GM19452 (cell line): ENCODE measurements around the gene RANBP9.

Experiments used
- ATAC-seq: cut with Tn5 transposase; IDR thresholded peaks from one replicate; pipeline ENCODE4 v1.9.1; 2021; ENCODE audit not compliant: unreplicated experiment

RANBP9 gene

DNA sequence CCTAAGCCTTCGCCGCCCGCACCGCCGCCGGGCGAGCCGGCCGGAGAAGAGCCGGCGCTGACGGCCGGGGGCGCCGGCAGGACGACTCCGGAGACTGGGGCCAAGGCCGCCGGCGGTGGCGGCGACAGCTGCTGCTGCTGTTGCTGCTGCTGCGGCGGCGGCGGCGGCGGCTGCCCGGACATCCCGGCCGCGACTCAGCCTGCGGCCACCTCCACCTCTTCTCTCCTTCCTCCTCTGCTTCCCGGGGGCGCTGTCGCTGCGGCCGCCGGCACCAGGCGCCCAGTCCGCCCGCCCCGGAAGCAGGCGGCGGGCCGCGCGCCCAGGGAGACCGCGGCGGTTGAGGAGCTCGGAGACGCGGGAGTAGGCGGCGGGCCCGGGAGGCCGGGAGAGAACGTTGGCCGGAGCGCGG is 307 bp downstream of the RANBP9 start:
- peak; percentile 56 for ATAC-seq

DNA sequence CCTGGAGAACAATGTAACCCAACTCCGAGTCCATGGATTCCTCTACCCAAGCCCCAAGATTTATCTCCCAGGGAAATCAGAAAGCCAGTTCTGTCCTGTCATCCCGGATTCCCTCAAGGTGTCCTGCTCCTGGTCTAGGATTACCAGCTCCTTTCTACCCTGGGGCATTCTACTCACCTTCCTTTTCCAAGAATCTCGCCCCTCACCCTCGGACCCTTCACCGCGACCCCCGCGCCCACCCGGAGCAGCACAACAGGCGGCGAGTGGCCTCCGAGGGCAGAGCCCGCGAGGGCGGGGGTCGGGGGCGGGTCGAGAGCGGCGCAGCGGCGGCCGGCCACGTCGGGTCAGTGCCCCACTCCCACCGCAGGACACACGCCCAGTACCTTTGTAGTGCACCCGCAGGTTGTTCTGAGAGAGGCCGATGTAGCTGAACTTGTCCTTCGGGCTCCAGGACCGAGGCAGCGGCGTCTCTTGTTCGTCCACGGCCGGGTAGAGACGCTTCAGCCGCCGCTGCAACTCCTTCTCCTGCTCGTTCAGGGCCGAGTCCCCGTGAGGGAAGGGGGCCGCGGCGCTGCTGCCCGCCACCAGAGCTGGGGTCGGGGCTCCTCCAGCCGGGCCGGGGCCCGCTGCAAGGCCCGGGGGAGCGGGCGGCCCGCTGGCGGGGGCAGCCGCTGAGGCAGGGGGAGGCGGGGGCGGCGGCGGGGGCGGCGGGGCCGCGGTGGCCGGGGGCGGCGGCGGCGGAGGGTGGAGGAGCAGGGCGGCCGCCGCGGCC is 897 bp downstream of the RANBP9 start:
- ATAC-seq = peak; percentile 13

DNA sequence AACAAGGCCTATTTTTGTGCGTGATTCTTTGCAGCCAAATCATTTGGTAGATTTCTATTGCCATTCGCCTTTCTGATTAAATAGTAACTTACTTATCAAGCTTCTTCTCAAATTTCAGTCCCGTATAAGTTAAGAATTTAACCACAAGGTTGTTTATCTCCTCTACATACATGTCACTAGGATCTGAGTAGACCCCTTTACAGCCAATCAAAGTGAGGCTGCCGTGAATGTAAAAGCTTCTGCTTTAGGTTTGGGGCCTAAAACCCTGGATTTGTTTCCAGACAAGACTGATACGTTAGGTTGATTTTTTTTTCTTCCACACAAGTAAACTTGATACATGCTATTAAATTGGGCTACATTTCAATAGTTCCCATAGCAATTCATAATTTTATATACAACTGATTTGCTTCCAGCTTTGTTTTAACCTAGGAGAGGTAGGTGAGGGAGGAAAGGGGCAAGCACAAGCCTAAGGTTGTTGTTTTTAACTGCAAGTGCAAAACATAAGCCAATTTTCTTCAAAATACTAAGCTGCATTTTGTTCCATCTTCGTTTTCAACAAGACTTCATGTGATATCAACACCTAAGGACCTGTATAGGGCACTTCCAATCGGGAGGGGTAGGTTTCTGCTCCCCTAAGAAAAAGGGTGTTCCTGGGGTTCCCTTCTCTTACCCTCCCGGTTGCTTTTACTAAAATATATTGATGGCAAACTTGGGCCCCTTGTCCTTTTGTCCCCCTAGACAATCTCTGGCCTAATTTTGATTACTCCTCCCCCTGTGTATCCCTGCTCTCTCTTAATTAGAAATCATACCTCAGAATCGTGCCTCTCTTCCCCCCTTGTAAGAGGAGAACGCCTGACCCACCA is 1.7 kb downstream of the RANBP9 start:
- ATAC-seq = no peak

DNA sequence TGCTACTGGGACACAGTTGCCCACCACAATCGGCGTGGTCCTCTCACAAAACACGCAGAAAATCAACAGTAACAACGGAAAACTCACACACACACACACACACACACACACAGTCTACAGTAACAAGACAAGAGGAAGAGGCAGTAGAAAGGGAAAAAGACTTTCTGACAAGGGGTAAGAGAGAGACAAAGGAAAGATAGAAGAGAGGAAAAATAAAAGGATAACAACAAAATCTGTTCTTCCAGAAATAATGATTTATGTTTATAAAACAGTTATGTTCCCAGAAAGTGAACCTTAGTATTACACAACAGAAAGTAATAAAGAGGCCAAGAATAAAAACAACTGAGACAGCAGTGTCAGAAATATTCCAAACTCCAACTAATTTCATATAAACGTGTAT is 2.9 kb downstream of the RANBP9 start:
- ATAC-seq = no peak

DNA sequence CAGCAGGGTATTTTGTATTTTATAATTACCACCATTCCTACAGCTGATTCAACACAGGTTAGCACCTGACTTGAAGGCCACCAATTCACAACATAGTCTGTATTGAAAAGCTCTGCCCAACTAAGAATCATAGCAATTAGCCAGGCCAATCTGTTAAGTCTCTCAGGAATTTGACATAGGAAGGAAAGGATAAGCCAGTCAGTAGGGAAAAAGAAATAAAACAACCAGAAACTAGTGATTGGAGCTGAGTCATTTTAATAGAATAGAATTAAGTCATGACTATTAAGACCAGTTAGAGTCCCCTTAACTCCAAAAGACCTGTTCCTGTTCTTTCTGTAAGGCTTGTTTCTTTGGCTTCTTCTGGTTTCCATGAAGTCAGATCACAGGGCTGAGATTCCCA is 8.1 kb downstream of the RANBP9 start:
- ATAC-seq = no peak

DNA sequence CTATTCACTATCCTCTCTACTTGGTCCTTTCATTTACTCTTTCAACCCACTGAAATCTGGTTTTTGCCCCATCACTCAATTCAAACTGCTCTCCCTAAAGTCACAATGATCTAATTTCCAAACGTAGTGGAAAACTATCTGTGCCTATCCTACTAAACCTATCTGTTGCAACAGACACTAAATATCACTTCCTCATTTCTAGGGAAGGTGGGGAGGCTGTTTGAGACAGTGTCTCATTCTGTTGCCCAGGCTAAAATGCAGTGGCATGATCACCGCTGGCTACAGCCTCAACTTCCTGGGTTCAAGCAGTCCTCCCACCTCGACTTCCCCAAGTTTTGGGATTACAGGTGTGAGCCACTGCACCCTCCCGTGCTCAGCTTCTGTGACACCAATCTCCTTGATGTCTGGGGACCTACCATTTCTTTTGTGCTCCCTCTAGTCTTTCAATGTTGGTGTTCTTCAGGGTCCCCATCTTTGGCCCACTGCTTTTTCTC is 8.8 kb downstream of the RANBP9 start:
- peak; percentile 61 for ATAC-seq

DNA sequence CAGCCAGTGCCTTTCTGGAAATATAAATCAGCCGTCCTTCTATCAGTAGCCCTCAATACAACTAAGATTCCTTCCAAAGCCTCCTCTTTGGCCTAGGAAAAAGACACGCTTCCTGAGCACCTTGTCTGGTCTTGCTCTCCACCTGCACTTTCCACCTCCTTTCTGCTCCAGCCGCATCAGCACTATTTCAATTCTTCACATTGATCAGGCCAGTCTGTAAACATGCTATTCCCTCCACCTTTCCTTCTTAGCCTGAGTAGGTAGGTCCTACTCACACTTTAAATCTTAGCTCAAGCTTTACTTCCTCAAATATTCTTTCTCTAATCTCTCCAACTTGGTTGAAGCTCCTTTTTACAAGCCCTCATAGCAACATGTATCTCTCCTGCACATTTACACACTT is 11.4 kb downstream of the RANBP9 start:
- no peak for ATAC-seq

DNA sequence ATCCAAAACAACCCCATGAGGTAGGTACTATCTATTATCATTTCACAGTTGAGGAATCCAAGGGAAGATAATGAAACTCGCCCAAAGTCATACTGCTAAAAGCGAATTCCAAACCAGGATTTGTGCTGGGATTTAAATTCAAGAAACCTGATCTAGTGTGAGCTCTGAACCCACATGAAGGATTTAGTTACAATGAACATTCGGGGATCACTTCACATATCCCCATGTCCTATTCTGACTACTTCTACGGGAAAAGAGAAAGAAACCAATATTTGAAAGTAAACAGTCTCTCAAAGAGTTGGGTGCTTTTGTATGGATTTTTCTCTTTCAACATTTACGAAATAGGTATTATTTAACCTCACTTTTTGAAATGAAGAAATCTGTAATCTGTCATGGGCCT is 12.9 kb downstream of the RANBP9 start:
- no peak for ATAC-seq

DNA sequence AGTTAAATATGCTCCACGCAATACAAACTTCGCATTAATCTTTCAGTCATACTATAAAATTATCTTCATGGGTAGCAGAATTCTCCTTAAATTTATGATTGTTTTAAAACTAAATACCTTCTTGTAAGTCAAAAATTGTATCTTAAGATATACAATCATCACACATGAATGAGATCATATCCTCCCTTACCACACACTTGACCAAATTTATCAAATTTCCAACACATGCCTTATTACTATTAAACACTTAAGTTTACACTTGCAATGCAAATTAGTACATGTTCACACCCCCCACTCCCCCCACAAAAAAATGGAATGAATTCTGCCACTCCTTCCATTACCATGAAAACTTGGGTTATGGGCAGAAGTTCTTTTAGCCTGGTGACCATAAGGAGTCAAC is 13.8 kb downstream of the RANBP9 start:
- ATAC-seq = no peak

DNA sequence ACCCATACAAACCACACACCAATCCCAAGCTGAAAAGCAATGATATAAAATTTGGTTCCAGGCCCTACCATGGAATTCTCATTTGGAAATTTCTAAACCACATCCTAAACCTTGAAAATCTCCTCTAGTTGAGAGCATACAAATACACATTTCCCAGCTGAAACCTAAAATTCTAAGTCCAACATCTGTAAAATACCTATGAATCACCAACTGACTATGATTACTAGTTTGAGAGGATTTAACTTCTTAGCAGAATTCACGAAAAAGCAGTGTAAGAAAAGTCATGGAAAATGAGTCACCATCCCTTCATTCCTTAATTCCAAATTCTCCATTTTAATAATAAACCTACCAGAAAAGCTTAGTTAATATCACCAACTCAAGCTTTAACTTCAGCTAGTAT is 15.4 kb downstream of the RANBP9 start:
- no peak for ATAC-seq

DNA sequence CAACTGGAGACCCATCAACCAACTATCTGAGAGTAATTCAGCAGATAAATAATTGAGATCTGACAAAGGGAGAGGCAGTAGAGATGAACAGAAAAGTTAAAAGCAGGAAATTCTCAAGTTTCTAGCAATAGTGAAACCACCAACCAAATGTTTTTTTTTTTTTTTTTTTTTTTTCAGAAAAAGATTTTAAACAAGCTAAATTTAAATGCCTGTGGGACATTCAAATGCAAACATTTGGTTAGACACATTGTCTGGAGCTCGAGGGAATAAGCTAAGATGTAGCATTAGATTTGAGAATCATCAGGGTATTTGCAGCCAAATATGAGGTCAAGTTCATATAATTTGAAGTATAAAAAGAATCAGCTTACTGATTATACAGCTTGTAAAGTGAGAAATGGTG is 16.4 kb downstream of the RANBP9 start:
- ATAC-seq = no peak

DNA sequence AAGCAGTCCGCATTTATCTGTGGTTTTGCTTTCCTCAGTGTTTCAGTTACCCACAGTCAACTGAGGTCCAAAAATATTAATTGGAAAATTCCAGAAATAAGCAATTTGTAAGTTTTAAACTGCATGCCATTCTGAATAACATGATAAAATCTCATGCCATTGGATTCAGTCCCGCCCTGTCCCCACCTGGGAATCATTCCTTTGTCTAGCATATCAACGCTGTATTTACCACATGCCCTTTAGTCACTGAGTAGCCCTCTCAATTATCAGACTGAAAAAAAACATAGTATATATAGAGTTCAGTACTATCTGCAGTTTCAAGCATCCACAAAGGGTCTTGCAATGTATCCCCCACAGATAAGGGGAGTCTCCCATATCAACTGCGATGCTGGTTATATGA is 17.1 kb downstream of the RANBP9 start:
- no peak for ATAC-seq

DNA sequence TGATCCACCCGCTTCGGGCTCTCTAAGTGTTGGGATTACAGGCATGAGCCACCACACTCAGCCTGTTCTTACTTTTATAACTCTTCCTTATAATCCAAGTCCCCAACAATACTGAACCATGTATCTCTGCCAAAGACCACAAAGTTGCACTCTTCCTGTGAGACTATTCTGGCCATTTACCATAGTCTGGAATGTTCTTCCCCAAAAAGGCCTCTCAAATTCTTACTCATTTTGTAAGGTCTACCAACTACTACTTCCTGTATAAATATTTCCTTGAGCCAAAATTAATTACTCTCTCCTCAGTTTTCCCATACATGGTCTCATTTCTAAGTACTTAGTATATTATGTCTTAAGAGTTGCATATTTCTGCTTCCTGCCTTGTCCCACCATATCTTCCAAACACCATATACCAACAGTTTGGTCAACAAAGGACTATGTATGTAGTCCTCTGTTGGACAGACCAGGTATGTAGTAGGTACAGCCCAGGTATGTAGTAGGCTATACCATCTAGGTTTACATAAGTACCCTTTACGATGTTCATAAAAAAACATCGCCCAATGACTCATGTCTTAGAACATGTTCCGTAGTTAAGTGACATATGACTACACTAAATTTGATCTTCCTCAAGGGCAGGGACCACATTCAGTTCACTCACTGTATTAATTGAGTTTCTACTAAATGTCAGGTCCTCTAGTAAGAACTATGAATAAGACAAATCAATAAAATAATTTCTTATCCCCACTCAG is 22.0 kb downstream of the RANBP9 start:
- ATAC-seq = no peak

DNA sequence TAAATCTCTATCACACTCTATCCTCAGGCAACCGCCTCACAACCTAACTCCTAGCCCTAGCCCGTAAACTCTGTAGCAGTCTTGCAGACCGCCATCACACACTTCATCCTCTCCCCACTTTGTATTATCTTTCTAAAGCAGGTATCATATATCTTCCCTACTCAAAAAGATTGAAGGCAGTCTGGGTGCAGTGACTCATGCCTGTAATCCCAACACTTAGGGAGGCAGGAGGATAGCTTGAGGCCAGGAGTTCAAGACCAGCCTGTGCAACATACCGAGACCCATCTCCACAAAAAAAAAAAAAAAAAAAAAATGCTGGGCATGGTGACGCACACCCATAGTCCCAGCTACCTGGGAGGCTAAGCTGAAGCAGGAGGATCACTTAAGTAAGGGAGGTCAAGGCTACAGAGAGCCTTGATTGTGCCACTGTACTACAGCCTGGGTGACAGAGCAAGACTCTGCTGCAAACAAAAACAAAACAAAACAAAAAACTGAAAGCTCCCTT is 22.9 kb downstream of the RANBP9 start:
- ATAC-seq = no peak

DNA sequence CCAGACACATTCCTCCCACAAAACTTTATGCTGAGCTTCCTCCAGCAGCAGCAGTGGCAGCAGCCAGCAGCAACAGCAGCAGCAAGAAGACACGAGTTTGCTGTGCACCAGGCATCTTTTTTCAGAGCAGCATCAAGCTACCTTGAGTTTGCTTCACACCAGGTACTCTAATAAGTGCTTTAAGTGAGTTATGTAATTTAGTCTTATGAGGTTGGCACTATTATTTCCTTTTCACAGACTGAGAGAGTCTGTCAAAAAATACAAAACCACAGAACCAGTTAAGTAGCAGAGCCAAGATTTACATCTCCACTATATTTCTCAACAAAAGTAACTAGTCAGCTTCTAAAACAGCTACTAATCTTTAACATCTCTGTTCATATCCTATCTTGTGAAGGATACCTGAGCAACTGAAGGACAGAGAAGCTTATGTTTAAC is 23.7 kb downstream of the RANBP9 start:
- no peak for ATAC-seq

DNA sequence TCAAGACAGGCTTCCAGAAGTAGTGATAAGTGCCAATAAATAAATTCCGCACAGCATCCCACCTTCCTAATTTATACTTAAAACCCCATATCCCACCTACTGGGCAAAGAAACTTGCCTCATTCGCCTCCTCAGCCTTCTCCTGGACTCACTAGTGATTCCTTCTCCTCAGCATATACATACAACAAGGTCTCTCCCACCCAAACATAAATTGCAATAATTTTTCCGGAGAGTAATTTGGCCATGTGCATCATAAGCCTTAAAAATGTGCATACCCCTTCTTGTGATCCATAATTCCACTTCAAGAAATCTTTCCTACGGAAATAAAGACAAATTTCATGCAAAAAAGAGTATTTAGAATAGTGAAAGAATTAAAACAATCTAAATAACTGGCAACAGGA is 26.8 kb downstream of the RANBP9 start:
- ATAC-seq = no peak

DNA sequence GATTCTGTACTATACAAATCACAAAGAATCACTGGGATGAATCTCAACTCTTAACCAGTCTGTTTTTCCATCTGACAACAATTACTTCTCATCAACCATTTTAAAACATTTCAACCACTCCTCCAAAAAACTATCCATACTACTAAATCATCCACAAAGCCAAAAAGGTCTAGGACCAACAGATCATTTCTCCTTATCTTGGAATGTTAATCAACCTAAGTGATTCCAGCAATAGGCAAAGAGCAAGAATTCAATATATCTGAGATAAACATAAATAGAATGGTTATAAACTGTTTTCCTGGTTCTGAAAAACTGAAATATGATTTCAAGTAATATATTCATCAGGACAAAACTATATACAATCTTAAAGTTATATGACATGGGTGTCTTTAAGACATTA is 28.6 kb downstream of the RANBP9 start:
- no peak for ATAC-seq

DNA sequence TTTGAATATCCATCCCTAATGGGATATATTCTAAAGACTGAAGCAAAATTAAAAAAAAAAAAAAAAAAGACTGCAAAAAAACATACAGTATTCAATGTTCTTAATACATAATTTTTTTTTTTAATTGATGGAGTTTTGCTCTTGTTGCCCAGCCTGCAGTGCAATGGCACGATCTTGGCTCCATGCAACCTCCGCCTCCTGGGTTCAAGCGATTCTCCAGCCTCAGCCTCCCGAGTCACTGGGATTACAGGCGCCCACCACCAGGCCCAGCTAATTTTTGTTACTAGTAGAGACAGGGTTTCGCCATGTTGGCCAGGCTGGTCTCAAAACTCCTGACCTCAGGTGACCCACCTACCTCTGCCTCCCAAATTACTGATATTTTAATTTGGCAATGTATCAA is 29.3 kb downstream of the RANBP9 start:
- ATAC-seq = no peak

DNA sequence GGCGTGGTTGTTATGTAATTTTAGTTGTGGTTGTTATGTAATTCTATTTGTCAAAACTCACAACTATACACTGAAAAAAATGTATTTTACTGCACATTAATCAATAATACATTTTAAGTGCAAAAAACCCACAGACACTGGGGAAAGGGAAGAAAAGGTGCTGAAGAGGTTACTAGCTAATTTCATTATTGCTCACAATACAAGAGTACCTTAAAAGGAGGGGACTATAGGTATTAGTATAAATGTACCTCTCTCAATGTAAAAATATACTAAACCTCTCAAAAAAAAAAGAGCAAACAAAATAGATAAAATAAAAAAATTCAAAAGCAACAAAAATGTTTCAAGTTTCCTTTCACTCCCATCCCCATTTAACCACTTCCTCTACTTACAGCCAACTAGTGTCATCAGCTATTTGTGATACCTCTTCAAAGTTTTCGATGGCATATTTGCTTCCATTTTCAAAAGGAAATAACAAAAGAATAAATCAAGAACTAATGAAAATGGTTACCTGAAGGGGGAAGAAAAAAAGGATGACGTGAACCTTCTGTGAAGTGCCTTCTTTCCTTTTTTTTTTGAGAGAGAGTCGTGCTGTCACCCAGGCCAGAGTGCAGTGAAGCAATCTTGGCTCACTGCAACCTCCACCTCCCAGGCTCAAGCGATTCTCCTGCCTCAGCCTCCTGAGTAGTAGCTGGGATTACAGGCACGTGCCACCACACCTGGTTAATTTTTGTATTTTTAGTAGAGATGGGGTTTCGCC is 30.2 kb downstream of the RANBP9 start:
- ATAC-seq = peak; percentile 67

DNA sequence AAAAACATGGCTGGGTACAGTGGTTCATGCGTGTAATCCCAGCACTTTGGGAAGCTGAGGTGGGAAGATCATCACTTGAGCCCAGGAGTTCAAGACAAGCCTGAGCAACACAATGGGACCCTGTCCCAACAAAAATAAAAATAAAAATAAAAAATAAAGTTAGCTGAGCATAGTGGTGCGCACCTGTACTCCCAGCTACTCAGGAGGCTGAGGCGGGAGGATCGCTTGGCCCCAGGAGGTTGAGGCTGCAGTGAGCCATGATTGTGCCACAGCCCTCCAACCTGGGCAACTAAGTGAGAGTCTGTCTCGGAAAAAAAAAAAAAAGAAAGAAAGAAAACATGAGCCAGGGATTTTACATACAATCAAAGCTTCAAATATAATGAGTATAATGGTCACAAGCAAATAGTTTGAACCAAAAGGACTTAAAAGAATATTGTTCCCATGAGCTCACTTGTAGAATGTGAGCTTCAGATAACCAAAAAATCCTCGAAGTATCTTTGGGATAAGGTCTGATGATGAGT is 31.1 kb downstream of the RANBP9 start:
- ATAC-seq = no peak
